ENCODE results near the gene CBARP. TPM values are rescaled to one million over a fixed set of nuclear protein-coding genes. Genes with fewer than 3 reads are reported as not detected.

CBARP gene
- total RNA-seq, 1 donor from 2014 or later = 2.9 TPM

GRCh38 chr19:1279782-1280341 lies 42.1 kb upstream of the CBARP start:
- H3K4me3 ChIP-seq (ENCODE audit: low read depth, low read length) = no peak overlapping the region
- H3K36me3 ChIP-seq (ENCODE audit: control insufficient read depth, insufficient read depth, low read length) = peaks cover 14% of the 10 kb centered on the region
- H3K27me3 ChIP-seq (ENCODE audit: control insufficient read depth, insufficient read depth, low read length) = peaks cover 6% of the 10 kb centered on the region
- peak; percentile 71 for DNase-seq (ENCODE audit: low read depth)
- FAIRE-seq = peak; percentile 90
- peak; percentile 99 for TF ChIP-seq CTCF (IDR thresholded peaks at IDR 0.05; ENCODE audit: insufficient read depth, low read length, severe bottlenecking)

DNA sequence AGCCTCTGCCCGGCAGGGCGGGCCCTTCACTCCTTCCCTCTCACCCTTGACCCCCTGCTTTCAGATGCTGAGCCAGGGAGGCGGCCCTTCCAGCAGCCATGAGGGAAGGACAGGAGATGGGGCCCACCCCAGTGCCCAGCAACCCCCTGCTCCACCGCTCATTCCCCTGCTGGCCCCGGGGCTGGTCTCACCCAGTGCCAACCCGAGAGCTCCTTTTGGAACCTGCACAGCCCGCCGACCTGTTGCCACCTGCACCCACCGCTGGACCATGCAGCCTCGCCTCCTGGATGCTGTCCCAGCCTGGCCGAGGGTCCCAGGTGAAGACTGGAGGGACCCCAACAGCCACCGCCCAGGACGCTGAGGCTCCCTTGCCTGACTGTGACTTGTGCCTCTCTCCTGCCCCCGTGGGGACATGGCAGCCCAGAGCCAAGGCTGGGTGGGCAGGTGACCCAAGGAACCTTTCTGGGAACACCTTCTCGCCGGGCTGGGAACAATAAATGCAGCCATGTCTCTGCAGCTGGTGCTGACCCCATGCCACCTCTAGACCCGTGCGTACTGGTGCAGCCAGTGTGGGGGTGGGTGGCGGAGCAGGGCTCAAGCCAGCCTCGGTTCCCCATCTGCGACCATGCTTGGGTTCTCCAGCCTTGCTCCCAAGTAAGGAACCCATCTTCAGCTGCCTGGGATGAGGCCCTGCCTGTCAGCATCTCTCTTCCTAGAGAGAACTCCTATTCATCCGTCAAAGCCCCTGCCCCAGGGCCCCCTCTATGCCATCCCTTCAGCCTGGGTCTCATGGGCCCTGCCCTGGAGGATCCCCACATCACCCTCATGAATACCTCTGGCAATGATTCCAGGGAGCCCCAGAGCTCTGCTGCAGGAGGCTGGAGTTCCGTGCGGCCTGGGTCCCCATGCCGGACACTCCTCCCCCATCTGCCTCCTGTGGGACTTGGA lies 41.2 kb upstream of the CBARP start:
- no peak for TF ChIP-seq CTCF (IDR thresholded peaks at IDR 0.05; ENCODE audit: insufficient read depth, low read length, severe bottlenecking)
- peaks cover 18% of the 10 kb centered on the region for H3K36me3 ChIP-seq (ENCODE audit: control insufficient read depth, insufficient read depth, low read length)
- FAIRE-seq (peak; percentile 81), DNase-seq (ENCODE audit: low read depth) (no peak)
- no peak overlapping the region for H3K4me3 ChIP-seq (ENCODE audit: low read depth, low read length)
- H3K27me3 ChIP-seq (ENCODE audit: control insufficient read depth, insufficient read depth, low read length) = no peaks in the 10 kb centered on the region

DNA sequence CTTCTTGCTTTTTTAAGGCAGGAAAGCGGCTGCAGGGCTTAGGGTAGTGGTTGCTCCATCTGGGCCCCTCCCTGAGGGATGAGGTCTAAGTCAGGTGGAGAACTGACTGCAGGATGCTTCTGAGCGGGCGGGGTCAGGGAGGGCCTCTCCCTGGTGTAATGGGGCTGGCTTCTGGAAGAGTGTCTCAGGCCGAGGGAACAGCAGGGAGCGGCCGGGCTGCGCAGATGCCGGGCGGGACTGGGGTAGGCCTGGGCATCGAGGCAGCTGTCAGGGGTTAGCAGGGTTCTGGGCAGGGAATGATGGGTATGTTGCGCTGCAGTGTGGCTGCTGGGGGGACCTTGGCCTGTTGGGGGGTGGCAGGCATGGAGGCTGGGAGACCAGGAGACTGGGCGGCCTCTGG lies 40.3 kb upstream of the CBARP start:
- no peak for TF ChIP-seq CTCF (IDR thresholded peaks at IDR 0.05; ENCODE audit: insufficient read depth, low read length, severe bottlenecking)
- Histone ChIP-seq H3K27me3 (ENCODE audit: control insufficient read depth, insufficient read depth, low read length) (no peaks in the 10 kb centered on the region), H3K4me3 (ENCODE audit: low read depth, low read length) (no peak overlapping the region), H3K36me3 (ENCODE audit: control insufficient read depth, insufficient read depth, low read length) (peaks cover 24% of the 10 kb centered on the region)
- no peak for FAIRE-seq
- DNase-seq (ENCODE audit: low read depth) = no peak

DNA sequence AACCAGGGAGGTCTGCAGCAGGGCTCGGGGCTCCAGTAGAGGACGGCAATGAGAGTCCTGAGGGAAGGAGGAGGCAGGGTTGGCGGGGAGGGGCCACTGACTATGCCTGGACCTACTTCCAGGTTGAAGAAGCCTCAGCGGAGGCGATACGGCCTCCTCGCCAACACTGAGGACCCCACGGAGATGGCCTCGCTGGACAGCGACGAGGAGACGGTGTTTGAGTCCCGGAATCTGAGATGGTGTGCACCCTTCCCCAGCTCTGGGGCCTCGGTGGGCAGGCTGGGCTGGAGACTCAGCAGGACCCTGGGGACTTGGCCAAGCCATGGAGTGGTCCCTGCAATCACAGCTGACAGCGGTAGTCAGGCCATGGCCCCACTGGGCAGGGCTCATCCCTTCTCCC lies 39.3 kb upstream of the CBARP start:
- DNase-seq (ENCODE audit: low read depth) = no peak
- no peak overlapping the region for H3K4me3 ChIP-seq (ENCODE audit: low read depth, low read length)
- peaks cover 32% of the 10 kb centered on the region for H3K36me3 ChIP-seq (ENCODE audit: control insufficient read depth, insufficient read depth, low read length)
- no peak for FAIRE-seq
- no peaks in the 10 kb centered on the region for H3K27me3 ChIP-seq (ENCODE audit: control insufficient read depth, insufficient read depth, low read length)
- no peak for TF ChIP-seq CTCF (IDR thresholded peaks at IDR 0.05; ENCODE audit: insufficient read depth, low read length, severe bottlenecking)

DNA sequence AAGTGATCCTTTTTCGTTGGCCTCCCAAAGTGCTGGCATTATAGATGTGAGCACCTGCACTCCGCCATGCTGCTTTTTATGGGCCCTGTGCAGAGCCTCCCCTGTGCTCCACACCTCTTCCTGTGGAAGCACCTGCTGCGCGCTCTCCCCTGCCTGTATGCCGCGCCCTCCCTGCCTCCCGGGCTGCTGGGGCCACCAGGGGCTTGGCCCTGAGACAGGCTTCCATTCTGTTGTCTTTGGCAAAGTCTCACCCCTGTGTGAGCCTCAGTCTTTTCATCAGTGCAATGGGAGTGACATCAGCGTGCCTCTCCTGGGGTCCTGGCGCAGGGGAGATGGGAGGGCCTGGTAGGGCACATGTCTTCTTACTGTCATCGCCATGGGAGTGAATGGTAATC lies 38.8 kb upstream of the CBARP start:
- FAIRE-seq = no peak

More for the DNA sequence above, 38.8 kb upstream of the CBARP start:
- Histone ChIP-seq H3K36me3 (ENCODE audit: control insufficient read depth, insufficient read depth, low read length) (peaks cover 36% of the 10 kb centered on the region), H3K27me3 (ENCODE audit: control insufficient read depth, insufficient read depth, low read length) (no peaks in the 10 kb centered on the region), H3K4me3 (ENCODE audit: low read depth, low read length) (peak overlapping the region; percentile 79)
- TF ChIP-seq CTCF (IDR thresholded peaks at IDR 0.05; ENCODE audit: insufficient read depth, low read length, severe bottlenecking) = no peak
- no peak for DNase-seq (ENCODE audit: low read depth)
